DMS153 (cell line): ENCODE results near the gene STK11.
"Not testable (repeated sequence)": the region's sequence is repeated elsewhere in the genome, so short reads cannot be mapped to it uniquely, and the experiment has no call there.

Source experiments
- DNase-seq: peaks from one replicate; lab custom pipeline; 2025; lab: John Stamatoyannopoulos, UW

The STK11 gene

DNA sequence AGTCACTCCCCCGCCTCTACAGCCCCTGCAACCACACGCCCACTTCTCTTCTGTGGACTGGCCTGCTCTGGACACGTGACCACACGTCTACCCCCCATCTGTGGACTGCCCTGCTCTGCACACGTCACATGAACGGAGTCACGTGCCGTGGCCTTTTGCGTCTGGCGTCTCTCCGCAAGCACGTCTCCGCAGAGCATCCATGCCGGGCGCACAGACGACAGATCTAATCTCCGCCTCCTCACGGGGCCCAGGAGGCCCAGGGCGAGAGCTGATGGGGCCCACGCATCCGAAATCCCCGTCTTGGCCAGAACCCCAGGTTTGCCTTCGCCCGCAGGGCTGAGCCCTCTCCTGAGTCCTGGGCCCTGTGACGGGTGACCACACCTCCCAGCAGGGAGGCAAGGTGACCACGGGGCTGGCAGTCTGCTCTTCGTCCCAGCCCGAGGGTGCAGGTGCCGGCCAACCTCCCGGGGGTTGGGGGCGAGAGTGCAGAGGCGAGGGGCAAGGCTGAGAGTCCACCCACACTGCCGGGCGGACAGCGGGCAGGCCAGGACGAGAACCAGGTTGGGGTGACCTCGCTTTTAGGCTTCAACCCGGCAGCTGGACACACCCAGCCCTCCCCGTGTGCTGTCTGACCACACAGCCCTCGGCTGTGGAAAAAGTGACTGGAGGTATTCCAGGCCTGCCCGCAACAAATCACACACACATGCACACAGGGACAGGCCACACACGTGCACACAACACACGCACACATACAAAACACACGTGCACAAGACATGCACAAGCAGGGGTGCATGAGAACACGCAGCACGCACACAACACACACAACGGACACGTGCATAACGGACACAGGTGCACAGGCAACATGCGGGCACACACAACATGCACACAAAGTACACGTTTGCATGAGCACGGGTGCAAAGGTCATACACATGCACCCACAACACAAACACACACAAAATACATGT lies 35.4 kb upstream of the STK11 start:
- no peak for DNase-seq

DNA sequence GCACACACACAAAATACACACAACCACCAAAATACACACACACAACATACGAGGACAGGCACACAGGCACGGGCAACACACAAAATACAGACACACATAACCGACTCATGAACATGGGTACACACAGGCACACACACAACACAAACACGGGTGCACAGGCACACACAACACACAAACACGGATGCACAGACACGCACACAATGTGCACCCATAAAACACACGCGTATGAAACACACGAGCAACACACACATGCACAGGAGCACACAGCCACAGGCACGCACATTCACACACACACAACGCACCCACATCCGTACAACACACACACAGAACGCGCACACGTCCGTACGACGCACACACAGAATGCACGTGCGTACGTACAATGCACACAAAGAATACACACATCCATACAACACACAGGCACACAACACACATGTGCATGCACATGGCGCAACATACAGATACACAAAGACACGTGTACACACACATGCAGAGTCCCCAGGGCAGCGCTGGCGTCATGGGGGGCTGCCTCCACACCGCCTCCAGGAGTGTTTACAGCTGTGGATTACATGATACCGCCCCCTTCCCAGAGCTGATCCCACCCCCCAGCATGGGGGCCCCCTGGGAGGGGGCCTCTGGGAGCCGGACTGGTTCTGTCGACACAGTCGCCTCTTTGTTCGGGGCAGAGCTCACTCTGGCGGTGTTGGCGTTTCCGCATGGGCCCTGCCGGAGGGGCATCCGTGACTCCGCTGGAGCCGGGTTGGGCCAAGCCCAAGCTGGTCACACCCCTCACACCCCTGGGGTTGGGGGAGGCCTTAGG lies 34.4 kb upstream of the STK11 start:
- DNase-seq, result no peak

DNA sequence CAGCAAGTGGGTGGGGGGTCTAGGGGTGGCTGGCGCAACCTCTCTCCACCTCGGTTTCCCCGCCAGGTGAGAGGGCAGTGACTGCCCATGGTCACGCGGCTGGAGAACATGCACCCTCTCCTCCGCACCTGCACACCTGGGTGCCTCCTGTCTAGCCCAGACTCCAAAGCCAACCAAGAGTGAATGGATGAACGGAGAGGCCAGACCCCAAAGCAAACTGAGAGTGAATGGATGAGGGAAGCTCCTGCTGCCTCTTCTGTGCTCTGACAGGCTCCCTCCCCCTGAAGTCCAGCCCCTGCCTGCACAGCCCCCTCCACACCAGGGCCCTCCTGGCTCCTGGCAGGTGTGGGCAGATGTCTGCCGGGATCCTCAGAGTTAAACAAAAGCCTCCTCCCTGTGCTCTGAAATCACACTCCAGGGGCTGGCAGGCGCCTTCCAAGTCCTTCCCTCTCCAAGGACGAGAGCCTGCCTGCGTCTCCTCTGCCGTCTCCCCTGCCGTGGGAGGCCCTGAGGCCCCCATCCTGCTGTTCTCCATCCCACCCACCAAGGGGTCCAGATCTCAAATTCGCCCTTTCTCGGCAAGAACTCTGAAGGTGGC lies 33.7 kb upstream of the STK11 start:
- no peak for DNase-seq

DNA sequence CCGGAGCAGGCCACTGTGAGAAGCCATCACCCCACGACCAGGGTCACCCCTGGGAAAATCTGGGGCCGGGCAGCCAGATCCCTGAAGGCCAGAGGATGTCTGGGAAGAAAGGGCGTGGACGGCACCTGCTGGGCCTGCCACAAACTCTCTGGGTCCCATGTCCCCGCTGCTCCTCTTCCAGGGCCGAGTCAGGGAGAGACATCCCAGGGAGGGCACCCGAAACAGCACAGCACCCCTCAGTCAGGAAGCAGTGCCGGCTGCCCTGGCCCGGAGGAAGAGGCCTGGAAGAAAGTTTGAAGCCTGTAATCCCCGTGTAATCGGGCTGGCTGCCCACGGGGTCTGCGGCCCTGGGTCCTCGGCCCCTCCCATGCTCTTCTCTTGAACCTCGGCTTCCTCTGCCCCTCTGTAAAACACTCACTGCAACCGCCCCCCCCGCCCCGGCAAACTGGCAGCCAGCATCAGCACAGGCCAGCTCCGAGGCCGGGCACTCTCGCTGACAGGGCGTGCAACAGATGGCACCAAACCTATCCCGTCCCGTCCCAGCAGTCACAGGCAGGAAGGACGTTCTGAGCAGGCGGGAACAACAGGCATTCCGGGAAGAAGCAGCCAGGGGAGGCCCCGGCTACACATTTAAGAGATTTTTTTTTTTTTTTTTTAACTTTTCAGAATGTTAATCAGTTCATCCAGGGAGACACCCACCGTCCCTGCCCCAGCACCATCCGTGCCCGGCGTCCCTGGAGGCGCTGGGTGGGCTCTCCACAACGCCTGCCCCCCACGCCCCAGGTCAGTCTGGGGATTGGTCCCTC lies 33.0 kb upstream of the STK11 start:
- DNase-seq, result no peak

DNA sequence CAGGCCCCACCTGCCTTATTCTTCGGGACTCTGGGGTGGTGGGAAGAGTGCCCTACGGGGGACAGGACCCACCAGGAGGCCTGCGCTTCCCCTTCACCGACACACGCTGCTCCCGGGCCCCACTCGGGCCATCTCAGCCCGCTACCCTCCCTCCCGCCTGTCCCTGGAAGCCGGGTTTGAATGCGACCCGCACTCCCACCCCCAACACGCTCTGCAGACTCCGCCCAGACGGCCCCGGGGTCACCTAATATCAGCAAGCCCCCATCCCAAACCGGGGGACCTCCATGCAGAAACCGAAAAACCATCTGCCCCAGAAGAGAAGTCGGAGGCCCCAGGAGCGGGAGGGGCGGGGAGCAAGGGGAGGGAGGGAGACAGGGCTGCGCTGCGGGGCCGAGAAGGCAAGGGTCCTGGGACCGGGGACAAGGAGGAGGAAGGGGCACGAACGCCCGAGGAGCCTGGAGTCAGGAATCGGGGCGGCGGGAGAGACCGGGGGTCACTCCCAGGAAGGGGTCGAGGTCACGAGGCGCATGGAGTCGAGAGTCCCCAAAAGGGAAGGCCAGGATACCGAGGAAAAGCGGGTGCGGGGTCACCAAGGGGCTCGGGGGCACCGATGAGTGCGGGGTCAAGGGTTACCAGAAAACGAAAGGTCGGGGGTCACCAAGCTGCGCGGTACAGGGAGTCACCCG lies 32.3 kb upstream of the STK11 start:
- no peak for DNase-seq

DNA sequence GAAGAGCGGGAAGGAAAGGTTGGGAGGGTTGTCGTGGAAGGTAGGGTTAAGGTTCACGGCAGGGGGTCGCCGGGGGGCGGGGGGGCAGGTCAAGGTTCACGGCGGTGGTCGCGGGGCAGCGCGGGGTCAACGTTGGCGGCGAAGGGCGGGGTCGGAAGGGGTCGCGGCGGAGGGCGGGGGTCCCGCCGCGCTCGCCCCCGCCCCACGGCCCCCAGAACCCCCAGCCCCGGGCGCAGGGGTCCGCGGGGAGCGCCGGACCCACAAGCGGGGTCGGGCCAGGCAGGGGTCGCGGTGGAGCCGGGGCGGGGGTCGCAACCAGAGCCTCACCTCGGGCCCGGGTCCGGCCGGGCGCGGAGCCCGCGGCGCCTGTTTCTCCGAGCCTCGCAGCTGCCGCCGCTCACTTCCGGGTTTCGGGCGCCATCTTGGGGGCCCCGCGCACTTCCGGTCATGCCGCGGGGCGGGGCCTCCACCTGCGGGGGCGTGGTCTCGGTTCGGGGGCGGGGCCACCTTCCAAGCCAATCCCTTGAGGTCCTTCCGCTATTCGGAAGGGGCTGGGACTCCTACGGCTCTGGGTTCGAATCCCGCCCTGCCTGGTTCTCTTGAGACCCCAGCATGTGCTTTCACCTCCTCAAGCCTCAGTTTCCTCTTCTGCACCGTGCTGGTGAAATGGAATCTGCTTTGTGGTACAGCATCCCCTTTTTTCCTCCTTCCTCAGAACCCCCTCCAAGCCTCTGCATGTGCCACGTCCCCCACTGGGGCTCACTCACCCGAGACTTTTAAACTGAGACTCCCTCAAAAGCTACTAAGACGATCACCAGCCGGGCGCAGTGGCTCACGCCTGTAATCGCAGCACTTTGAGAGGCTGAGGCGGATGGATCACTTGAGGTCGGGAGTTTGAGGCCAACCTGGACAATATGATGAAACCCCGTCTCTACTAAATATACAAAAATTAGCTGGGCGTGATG lies 31.5 kb upstream of the STK11 start, which contains the start of gene SBNO2:
Gene SBNO2 (minus strand): TSS at position 424 of the 965 bp plus-strand sequence. CDS start 19,992 bp downstream, outside the sequence.
- peak; percentile 34 for DNase-seq

DNA sequence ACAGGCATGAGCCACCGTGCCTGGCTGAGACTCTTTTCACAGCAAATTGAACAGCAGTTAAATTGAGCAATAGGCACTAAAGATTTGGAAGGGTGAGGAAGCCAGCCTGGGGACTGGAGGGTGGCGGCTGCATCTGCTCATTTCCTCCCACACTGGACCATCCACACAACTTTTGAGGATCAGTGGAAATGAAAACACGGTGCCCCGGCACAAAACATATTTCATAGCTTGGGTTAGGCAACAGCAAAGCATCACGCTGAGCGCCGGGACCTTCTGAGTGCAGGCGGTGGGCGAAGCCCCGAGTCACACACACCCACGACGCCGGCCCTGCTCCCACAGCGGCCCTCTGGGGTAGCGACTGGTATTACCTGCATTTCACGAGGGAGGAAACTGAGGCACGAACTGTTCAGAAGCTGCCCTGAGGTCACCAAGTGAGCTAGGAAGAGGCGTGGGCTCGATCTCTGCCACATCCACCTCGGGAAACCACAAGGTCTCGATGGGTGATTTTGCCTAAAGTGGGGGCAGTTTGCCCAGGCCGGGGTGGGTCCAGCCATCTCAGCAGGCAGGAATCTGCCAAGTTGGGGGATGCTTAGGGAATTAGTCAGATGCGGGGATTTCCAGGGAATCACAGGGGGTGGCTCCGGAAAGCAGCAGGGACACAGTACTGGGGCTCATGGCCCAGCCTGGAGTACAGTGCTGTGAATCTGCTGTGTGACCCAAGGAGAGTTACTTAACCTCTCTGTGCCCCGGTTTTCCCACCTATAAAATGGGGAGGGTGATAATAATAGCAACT lies 28.1 kb upstream of the STK11 start:
- DNase-seq, result no peak

DNA sequence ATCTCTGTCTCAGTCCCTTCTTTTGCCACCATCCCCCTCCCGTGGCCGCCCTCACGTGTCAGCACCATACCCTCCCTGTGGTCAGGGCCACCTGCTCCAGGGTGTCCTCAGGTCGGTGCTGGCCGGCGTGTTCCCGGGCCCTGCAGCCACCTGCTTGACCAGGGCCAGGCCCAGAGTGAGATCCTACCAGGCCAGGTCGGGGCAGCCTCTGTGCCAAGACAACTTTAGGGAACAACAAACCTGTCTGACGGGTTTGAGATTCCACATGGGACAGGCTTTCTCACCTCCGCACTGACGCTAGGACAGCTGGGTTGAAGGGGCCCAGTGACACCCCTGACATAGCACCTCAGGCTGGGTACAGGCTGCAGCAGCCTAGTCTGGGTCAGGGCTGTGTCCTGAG lies 24.0 kb upstream of the STK11 start:
- DNase-seq, result no peak

DNA sequence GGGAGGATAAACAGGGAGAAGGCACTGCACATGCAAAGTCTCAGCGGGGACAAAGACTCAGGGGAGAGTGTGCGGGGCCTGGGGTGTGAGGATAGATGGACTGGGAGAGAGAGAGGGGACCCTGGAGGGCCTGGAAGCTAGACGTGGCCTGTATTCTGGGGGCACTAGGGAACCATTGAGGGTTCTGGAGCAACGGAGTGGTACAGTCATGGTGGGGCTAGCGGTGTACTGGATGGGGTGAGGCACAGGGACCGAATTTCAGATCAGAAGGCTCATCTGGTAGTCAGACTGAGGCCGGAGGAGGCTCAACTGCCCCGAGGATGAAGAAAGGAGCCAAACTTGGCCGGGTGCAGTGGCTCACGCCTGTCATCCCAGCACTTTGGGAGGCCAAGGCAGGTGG lies 23.5 kb upstream of the STK11 start:
- no peak for DNase-seq

DNA sequence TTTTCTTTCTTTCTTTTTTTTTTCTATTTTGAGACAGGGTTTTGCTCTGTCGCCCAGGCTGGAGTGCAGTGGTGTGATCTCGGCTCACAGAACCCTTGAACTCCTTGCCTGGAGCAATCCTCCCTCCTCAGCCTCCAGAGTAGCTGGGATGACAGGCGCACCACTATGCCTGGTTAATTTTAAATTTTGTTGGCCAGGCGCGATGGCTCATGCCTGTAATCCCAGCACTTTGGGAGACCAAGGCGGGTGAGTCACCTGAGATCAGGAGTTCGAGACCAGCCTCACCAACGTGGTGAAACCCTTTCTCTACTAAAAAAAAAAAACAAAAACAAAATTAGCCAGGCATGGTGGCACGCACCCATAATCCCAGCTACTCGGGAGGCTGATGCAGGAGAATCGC lies 22.9 kb upstream of the STK11 start:
- DNase-seq, result no peak

DNA sequence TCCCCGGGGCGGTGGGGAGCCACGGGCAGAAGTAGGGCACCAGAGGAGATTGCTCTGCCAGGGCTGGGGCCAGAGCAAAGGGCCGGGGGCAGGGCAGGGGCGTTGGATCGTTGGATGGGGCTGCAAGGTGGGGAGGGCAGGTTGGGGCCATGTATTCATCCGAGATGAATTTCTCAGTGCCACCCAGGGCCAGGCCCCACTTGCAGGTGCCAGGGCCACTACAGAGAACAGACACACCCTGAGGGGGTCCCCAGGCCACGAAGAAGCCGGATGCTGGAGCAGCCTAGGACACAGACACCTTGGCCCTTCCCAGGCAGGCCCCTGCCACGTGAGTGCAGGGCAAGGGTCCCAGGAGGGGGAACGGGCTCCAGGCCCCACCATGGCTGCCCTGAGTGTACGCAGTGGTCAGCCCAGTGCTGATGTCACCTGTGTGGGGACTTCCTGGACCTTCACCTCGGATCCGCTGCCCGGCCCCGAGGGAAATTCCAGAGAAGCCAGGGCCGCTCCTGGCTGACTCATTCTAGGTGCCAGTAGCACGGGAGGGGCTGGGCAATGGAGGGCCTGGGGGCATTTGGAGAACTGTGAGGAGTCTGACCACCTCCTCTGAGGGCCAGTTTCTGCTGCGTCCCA lies 21.9 kb upstream of the STK11 start:
- DNase-seq, result no peak

DNA sequence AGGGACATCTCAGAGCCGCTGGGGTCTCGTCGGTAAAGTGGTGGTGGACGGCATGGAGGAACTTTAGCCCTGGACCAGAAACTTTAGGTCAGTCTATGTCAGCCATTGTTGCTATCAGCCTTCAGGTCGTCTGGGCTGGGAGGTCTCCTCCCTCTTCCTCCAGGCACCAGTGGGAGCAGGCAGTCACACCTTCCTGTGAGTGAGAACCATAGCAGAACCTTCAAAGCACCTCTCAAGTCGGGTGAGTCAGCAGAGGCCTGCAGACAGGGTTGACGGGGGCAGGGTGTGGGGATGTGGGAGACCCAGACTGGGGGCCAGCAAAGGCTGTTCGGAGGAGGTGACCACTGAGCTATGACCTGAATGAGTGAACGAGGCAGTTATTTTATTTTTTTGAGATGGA lies 16.2 kb upstream of the STK11 start:
- DNase-seq, result no peak

DNA sequence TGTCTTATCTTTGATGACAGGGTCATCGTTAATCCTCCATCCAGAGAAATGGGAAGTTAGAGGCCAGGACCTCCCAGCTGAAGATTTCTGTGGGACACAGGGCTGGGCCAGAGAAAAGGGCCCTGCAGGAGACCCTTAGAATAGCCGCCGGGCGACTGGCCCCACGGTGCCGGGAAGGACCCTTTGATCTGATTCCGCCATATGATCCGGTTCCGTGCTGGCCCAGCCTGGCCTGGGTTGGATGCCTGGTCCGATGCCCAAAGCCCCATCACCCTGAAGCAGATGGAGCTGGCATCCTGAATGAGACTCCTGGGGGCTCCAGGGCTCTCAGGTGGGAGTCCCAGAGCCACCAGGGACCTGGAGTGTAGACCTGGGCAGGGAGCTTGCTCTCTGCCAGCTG lies 6.0 kb upstream of the STK11 start:
- DNase-seq, result no peak

DNA sequence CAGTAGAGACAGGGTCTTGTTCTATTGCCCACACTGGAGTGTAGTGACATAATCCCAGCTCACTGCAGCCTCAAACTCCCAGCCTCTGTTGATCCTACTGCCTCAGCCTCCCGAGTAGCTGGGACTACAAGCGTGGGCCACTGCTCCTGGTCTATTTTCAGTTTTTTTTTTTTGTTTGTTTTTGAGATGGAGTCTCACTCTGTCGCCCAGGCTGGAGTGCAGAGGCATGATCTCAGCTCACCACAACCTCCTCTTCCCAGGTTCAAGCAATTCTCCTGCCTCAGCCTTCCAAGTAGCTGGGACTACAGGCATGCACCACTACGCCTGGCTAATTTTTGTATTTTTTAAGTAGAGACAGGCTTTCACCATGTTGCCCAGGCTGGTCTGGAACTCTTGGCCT lies 5.0 kb upstream of the STK11 start:
- DNase-seq, result not testable (repeated sequence)

DNA sequence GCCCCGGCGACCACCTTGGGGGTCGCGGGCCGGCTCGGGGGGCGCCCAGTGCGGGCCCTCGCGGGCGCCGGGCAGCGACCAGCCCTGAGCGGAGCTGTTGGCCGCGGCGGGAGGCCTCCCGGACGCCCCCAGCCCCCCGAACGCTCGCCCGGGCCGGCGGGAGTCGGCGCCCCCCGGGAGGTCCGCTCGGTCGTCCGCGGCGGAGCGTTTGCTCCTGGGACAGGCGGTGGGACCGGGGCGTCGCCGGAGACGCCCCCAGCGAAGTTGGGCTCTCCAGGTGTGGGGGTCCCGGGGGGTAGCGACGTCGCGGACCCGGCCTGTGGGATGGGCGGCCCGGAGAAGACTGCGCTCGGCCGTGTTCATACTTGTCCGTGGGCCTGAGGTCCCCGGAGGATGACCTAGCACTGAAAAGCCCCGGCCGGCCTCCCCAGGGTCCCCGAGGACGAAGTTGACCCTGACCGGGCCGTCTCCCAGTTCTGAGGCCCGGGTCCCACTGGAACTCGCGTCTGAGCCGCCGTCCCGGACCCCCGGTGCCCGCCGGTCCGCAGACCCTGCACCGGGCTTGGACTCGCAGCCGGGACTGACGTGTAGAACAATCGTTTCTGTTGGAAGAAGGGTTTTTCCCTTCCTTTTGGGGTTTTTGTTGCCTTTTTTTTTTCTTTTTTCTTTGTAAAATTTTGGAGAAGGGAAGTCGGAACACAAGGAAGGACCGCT lies 729 bp downstream of the STK11 start:
- no peak for DNase-seq

DNA sequence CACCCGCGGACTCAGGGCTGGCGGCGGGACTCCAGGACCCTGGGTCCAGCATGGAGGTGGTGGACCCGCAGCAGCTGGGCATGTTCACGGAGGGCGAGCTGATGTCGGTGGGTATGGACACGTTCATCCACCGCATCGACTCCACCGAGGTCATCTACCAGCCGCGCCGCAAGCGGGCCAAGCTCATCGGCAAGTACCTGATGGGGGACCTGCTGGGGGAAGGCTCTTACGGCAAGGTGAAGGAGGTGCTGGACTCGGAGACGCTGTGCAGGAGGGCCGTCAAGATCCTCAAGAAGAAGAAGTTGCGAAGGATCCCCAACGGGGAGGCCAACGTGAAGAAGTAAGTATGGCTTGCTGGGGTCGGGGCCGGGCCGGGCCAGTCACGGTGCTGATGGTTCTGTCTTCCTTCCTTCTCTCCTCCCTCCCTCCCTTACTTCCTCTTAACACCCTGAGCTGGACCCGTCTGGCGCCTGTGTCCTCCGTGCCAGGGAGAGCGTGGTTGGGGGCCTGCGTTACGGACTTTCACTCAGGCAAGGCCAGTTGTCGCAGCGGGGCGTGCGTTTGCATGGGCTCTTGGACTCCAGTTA lies 1.4 kb downstream of the STK11 start:
- DNase-seq, result no peak

DNA sequence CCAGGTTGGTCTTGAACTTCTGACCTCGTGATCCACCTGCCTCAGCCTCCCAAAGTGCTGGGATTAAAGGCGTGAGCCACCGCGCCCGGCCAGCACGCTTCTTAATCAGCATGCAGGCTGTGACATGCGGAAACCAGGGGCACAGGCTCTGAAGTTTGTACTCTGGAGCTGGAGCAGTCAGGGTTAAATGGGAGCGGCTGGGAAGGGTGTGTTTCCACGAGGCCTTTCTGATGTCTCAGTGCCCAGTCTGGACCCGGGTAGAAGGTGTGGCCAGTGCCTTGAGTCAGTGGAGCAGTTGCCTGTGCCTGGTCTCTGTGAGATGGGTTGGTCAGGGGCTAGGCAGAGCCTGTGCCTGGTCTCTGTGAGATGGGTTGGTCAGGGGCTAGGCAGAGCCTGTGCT lies 3.3 kb downstream of the STK11 start:
- not testable (repeated sequence) for DNase-seq

DNA sequence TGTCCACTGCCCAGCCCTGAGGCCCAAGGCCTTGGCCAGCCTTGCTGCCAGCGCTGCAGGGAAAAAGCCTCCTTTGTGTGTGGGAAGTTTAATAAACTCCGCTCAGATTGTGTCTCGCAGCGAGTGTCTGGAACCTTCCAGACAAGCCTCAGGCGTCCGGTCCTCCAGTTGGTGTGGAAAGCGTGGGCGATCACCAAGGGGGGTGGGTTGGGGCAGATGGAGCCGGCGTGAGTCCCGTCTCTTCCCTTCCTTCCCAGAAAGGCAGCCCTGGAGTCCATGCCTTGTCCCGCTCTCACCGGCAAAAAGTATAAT lies 4.6 kb downstream of the STK11 start:
- DNase-seq, result no peak
